ENCODE measurements around the gene SPAG6.
A peak's percentile ranks its signal among the peaks of the same experiment; 100 is the strongest.

The SPAG6 gene

GRCh38 chr10:22329150-22329549 is 16.1 kb upstream of the SPAG6 start:
- no peak for TF ChIP-seq CTCF (IDR thresholded peaks at IDR 0.05; ENCODE audit: low read depth, low read length, missing control alignments)
- DNase-seq (ENCODE audit: low read depth) = no peak
- H3K4me3 ChIP-seq (ENCODE audit: low read depth, low read length) = no peak overlapping the region

DNA sequence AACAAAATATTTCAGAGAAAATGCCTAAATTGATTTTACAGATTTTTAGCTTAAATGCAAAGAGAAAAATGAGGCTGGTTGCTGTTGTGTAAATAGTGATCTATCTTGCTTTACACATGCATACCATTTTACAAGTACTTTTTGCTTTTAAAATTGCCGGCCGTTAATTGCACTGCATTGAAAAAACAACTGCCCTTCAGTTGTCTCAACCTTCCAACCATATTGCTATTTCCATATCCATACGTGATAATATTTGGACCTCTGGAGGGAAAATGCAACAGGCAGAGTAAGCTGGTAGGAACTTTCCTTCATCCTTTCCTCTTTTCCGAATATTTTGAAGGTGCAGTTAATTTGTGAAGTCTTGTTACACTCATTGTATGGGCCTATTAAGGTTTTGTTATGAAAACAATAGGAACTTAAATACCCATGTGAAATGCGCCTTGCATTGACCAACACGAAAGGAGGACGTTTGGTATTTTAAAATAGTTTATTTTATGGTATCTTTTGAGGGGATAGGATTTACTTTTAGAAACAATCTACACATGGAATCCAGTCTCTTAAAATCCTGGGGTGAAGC is 13.1 kb upstream of the SPAG6 start:
- DNase-seq (ENCODE audit: low read depth) = no peak
- TF ChIP-seq CTCF (IDR thresholded peaks at IDR 0.05; ENCODE audit: low read depth, low read length, missing control alignments) = no peak
- no peak overlapping the region for H3K4me3 ChIP-seq (ENCODE audit: low read depth, low read length)

- no peak for TF ChIP-seq CTCF (IDR thresholded peaks at IDR 0.05; ENCODE audit: low read depth, low read length, missing control alignments)
- no peak overlapping the region for H3K4me3 ChIP-seq (ENCODE audit: low read depth, low read length)
Observed at GRCh38 chr10:22333167-22333974, 11.9 kb upstream of the SPAG6 start.

GRCh38 chr10:22333975-22334282 is 11.4 kb upstream of the SPAG6 start:
- TF ChIP-seq CTCF (IDR thresholded peaks at IDR 0.05; ENCODE audit: low read depth, low read length, missing control alignments) = no peak

More at GRCh38 chr10:22333167-22333974, 11.9 kb upstream of the SPAG6 start:
- DNase-seq (ENCODE audit: low read depth) = no peak

DNA sequence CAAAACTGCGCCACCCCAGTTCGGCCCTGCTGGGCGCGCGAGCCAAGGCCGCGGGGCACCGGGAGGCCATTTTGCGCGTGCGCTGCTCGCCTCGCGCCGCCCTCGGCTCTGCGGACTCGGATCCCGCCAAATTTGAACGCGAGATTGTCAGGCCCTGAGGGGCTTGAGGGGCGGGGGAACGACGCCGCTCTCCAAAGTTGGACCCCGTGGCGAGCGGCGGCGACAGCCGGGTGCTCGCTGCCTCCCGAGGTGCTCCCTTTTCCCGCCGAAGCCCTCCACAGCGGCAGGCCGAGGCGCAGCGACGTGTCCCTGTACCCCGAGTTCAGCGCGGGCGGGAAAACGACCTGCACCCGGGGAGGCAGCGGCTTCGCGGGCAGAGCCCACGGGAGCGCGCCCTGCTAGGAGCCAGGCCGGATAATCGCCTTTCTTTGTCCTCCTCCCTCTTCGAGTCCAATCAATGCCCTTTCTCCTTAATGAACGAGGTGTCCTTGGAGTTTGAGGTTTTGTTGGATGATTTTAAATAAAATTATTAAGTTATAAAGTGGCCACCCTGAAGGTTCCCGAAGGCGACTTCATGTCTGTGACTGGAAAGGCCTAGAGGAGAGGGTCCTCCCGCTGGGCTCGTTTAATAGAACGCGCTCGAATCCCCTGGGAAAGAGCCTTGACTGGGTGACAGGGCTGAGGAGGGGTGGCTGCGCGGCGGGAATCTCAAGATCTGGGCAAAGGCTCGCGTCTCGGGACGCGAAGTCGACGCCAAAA is 10.7 kb upstream of the SPAG6 start:
- peak overlapping the region; percentile 55 for H3K4me3 ChIP-seq (ENCODE audit: low read depth, low read length)
- TF ChIP-seq CTCF (IDR thresholded peaks at IDR 0.05; ENCODE audit: low read depth, low read length, missing control alignments) = no peak
- no peak for DNase-seq (ENCODE audit: low read depth)

More at GRCh38 chr10:22333975-22334282, 11.4 kb upstream of the SPAG6 start:
- DNase-seq (ENCODE audit: low read depth) = no peak
- H3K4me3 ChIP-seq (ENCODE audit: low read depth, low read length) = no peak overlapping the region

DNA sequence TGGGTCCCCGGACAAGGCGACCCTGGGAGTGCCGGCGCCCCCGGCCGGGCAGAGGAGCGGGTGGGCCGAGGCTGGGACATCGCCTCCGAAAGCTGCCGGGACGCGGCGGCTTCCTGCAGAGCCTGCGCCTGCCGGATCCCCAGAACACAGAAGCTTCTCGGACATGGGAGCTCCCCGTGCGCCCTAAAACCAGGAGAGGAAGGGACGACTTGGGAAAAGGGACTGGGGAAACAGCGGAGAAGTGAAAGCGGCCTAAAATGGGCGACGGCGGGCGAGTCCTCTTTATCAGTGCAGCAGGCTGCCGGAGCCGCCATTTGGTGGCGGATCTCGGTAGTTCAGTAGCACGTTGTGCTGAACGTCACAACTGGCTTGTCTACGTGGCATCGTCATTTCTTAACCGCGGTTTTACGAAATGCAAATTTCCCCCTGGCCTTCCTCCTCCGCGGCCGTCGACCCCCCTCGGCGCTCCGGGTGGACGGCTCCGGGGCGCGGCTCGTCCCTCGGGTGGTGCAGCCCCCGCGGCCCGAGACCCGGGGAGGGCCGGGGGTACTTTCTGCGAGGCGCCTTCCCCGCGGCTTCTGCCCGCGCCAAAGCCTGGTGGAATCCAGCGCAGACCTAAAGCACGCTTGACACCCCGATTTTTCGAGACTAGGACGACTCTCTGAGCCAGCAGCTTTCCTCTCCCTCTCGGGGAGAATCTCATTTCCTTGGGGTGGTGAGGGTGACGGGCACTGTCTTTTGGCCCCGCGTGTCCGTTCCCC is 9.9 kb upstream of the SPAG6 start:
- DNase-seq (ENCODE audit: low read depth) = no peak
- H3K4me3 ChIP-seq (ENCODE audit: low read depth, low read length) = peak overlapping the region; percentile 55

More for the DNA sequence above, 9.9 kb upstream of the SPAG6 start:
- peak; percentile 22 for TF ChIP-seq CTCF (IDR thresholded peaks at IDR 0.05; ENCODE audit: low read depth, low read length, missing control alignments)
